ENCODE data around the gene MRPL22. TPM values are rescaled to one million over a fixed set of nuclear protein-coding genes. Genes with fewer than 3 reads are reported as not detected.

The MRPL22 gene
- polyA plus RNA-seq, 1 of the 3 experiments (the other 2 are of a cell fraction): 50.7 TPM

- no peak for DNase-seq
These were observed 72.7 kb downstream of the MRPL22 start, which contains the start of gene KIF4B for GRCh38 chr5:155013526-155013925. KIF4B (plus strand) TSS chr5:155013755; CDS start chr5:155013860, 105 bp downstream.

GRCh38 chr5:155015239-155015638, 74.4 kb downstream of the MRPL22 start:
- Histone ChIP-seq H3K9ac (no peak overlapping the region), H3K27ac (ENCODE audit: low read depth in 2 of 2, low read length in 1 of 2) (no peak overlapping the region), H3F3A (replicated peaks; ENCODE audit: insufficient read depth) (no peaks in the 10 kb centered on the region), H3K79me2 (ENCODE audit: insufficient read depth) (no peaks in the 10 kb centered on the region), H3K4me3 (ENCODE audit: low read depth in 2 of 2, low read length in 1 of 2) (no peak overlapping the region), H3K9me3 (no peaks in the 10 kb centered on the region), H4K20me1 (ENCODE audit: insufficient read depth) (no peaks in the 10 kb centered on the region), H3K27me3 (ENCODE audit: insufficient read depth) (no peaks in the 10 kb centered on the region), H3K9me2 (no peaks in the 10 kb centered on the region), H2AFZ (ENCODE audit: low read depth) (no peak overlapping the region), H3K4me2 (no peak overlapping the region), H3K36me3 (replicated peaks in 1 of 2; ENCODE audit: control insufficient read depth in 1 of 2, insufficient read depth in 2 of 2, low read length in 1 of 2) (no peaks in the 10 kb centered on the region), H3K4me1 (ENCODE audit: control insufficient read depth in 1 of 2, insufficient read depth in 2 of 2, low read depth in 1 of 2, low read length in 1 of 2) (no peaks in the 10 kb centered on the region)
- ChIA-PET POLR2A (no interaction called here), CTCF (no interaction called here)
- 6% methylated on average over 6 of the region's 6 CpGs for WGBS (ENCODE audit: low lambda C conversion rate)
- DNase-seq: no peak
- TF ChIP-seq TAF1 (IDR thresholded peaks at IDR 0.05; ENCODE audit: borderline replicate concordance, low read depth, low read length) (no peak), USF2 (IDR thresholded peaks at IDR 0.05; ENCODE audit: borderline replicate concordance, low read depth, low read length) (no peak), SIN3A (IDR thresholded peaks at IDR 0.05; ENCODE audit: borderline replicate concordance, low read depth, low read length) (no peak), MEF2A (IDR thresholded peaks at IDR 0.05; ENCODE audit: borderline replicate concordance, low read depth) (no peak), EZH2phosphoT487 (IDR thresholded peaks at IDR 0.05; ENCODE audit: borderline replicate concordance, low read depth) (no peak)

More at GRCh38 chr5:155013526-155013925, 72.7 kb downstream of the MRPL22 start, which contains the start of gene KIF4B:
- Histone ChIP-seq H3K36me3 (replicated peaks in 1 of 2; ENCODE audit: control insufficient read depth in 1 of 2, insufficient read depth in 2 of 2, low read length in 1 of 2) (no peaks in the 10 kb centered on the region), H3K4me2 (no peak within 1 kb of the TSS), H3K27me3 (ENCODE audit: insufficient read depth) (no peaks in the 10 kb centered on the region), H3K4me1 (ENCODE audit: control insufficient read depth in 1 of 2, insufficient read depth in 2 of 2, low read depth in 1 of 2, low read length in 1 of 2) (no peaks in the 10 kb centered on the region), H3K9me3 (no peaks in the 10 kb centered on the region), H3K9me2 (no peaks in the 10 kb centered on the region), H3K79me2 (ENCODE audit: insufficient read depth) (no peaks in the 10 kb centered on the region), H3K4me3 (ENCODE audit: low read depth in 2 of 2, low read length in 1 of 2) (peak within 1 kb of the TSS in 1 of 2 experiments; percentile 22; a peak in 1 of 4 replicates), H3F3A (replicated peaks; ENCODE audit: insufficient read depth) (no peaks in the 10 kb centered on the region), H3K27ac (ENCODE audit: low read depth in 2 of 2, low read length in 1 of 2) (no peak within 1 kb of the TSS), H3K9ac (no peak within 1 kb of the TSS), H2AFZ (ENCODE audit: low read depth) (no peak within 1 kb of the TSS), H4K20me1 (ENCODE audit: insufficient read depth) (no peaks in the 10 kb centered on the region)
- 70% methylated on average over 21 of the region's 21 CpGs for WGBS (ENCODE audit: low lambda C conversion rate)
- no peak for TF ChIP-seq TCF12 (IDR thresholded peaks at IDR 0.05)
- no peak for TF ChIP-seq SIN3A (IDR thresholded peaks at IDR 0.05; ENCODE audit: borderline replicate concordance, low read depth, low read length)
- ChIA-PET POLR2A (no interaction called here), CTCF (no interaction called here)

- no peak for TF ChIP-seq RAD21 (IDR thresholded peaks at IDR 0.05; ENCODE audit: low read length)
- no peak for TF ChIP-seq FOXM1 (IDR thresholded peaks at IDR 0.05; ENCODE audit: low read depth)
- no peak for TF ChIP-seq SIN3A (IDR thresholded peaks at IDR 0.05; ENCODE audit: borderline replicate concordance, low read depth, low read length)
- TF ChIP-seq TAF1 (IDR thresholded peaks at IDR 0.05; ENCODE audit: borderline replicate concordance, low read depth, low read length): no peak
- no peak for TF ChIP-seq USF2 (IDR thresholded peaks at IDR 0.05; ENCODE audit: borderline replicate concordance, low read depth, low read length)
- TF ChIP-seq GABPA (IDR thresholded peaks at IDR 0.05; ENCODE audit: low read depth): no peak
- no peak for TF ChIP-seq SMC3 (IDR thresholded peaks at IDR 0.05; ENCODE audit: low read depth, low read length)
- TF ChIP-seq IRF3 (IDR thresholded peaks at IDR 0.05; ENCODE audit: low read depth, low read length): no peak
- TF ChIP-seq NFIC (IDR thresholded peaks at IDR 0.05; ENCODE audit: borderline replicate concordance): no peak
- TF ChIP-seq PBX3 (IDR thresholded peaks at IDR 0.05): no peak
- Histone ChIP-seq H3K4me3 (ENCODE audit: low read depth in 2 of 2, low read length in 1 of 2) (no peak overlapping the region), H4K20me1 (ENCODE audit: insufficient read depth) (no peaks in the 10 kb centered on the region), H3K9me3 (no peaks in the 10 kb centered on the region), H3K4me2 (no peak overlapping the region), H3K9me2 (no peaks in the 10 kb centered on the region), H3K79me2 (ENCODE audit: insufficient read depth) (no peaks in the 10 kb centered on the region), H2AFZ (ENCODE audit: low read depth) (no peak overlapping the region), H3K27ac (ENCODE audit: low read depth in 2 of 2, low read length in 1 of 2) (no peak overlapping the region), H3K9ac (no peak overlapping the region), H3K36me3 (replicated peaks in 1 of 2; ENCODE audit: control insufficient read depth in 1 of 2, insufficient read depth in 2 of 2, low read length in 1 of 2) (no peaks in the 10 kb centered on the region), H3F3A (replicated peaks; ENCODE audit: insufficient read depth) (no peaks in the 10 kb centered on the region), H3K4me1 (ENCODE audit: control insufficient read depth in 1 of 2, insufficient read depth in 2 of 2, low read depth in 1 of 2, low read length in 1 of 2) (no peaks in the 10 kb centered on the region), H3K27me3 (ENCODE audit: insufficient read depth) (no peaks in the 10 kb centered on the region)
- ChIA-PET POLR2A (no interaction called here), CTCF (interaction anchor here (0.9 kb wide), 1 partner anchor 16 kb away, joined by 3 read pairs; no protein-coding TSS in a partner anchor)
- no peak for DNase-seq
- 4% methylated on average over 2 of the region's 2 CpGs for WGBS (ENCODE audit: low lambda C conversion rate)
These were observed 76.7 kb downstream of the MRPL22 start for GRCh38 chr5:155017610-155018009.
